Suprapubic skin (tissue), 4 donors: ENCODE results near the gene IQGAP2. TPM values are rescaled to one million over a fixed set of nuclear protein-coding genes. Genes with fewer than 3 reads are reported as not detected.
"Not testable (repeated sequence)": the region's sequence is repeated elsewhere in the genome, so short reads cannot be mapped to it uniquely, and the experiment has no call there.

Experiments used
- DNase-seq, 2 donors: peaks; one replicate each; pipeline ENCODE4 v3.0.0-alpha.2; 2019; ENCODE audit warnings: low spot score in 2 of 2
- H3K27ac ChIP-seq: fragments of 200-600 bp; sonication (generic); one replicate; pipeline ENCODE4 v1.5.1; 2019
- H3K27me3 ChIP-seq: fragments of 200-600 bp; sonication (generic); one replicate; pipeline ENCODE4 v1.5.1; 2019
- H3K36me3 ChIP-seq: fragments of 200-600 bp; sonication (generic); one replicate; pipeline ENCODE4 v1.5.1; 2019
- H3K4me1 ChIP-seq: fragments of 200-600 bp; sonication (generic); one replicate; pipeline ENCODE4 v1.5.1; 2019
- H3K4me3 ChIP-seq: fragments of 200-600 bp; sonication (generic); one replicate; pipeline ENCODE4 v1.5.1; 2019; ENCODE audit warnings: mild to moderate bottlenecking
- H3K9me3 ChIP-seq: fragments of 200-600 bp; sonication (generic); one replicate; pipeline ENCODE4 v1.5.1; 2019
- EP300 ChIP-seq: sonication (generic); formaldehyde crosslinking; IDR thresholded peaks from one replicate; pipeline ENCODE4 v1.6.1; 2017; ENCODE audit warnings: antibody characterized with exemption
- POLR2A ChIP-seq, 2 donors: fragments of 450-650 bp; IDR thresholded peaks; one replicate each; pipeline ENCODE4 v1.6.1; 2017; ENCODE audit warnings: antibody characterized with exemption in 2 of 2, mild to moderate bottlenecking in 2 of 2, moderate library complexity in 2 of 2
- POLR2AphosphoS5 ChIP-seq, 3 donors: sonication (generic); formaldehyde crosslinking; IDR thresholded peaks; one replicate each; pipeline ENCODE4 v1.6.1; 2017; ENCODE audit warnings: antibody characterized with exemption in 3 of 3
- WGBS: methylation state at CpG from one replicate; pipeline ENCODE4 v1.1.5; 2018; 5-methylcytosine and 5-hydroxymethylcytosine counted together
- total RNA-seq, 4 donors: library from RNA; depleted of rRNA; stranded (reverse); fragments of >200 nt; gene quantifications; one replicate each; pipeline ENCODE4 v1.1.0, GENCODE V29; 2016
- TF ChIP-seq, protein P1 (sequence below), 2 donors: fragments of 200-600 bp in 1 of 2; fragments of 450-650 bp in 1 of 2; sonication (generic) in 1 of 2; IDR thresholded peaks; one replicate each; pipeline ENCODE4 v1.5.1; 2016 to 2019; ENCODE audit warnings: antibody characterized with exemption in 2 of 2, mild to moderate bottlenecking in 1 of 2, moderate library complexity in 1 of 2

The IQGAP2 gene
- total RNA-seq, 4 donors from 2014 or later: 10.1 to 49.0 (median 12.8) TPM

GRCh38 chr5:76733049-76733417 lies 329.9 kb downstream of the IQGAP2 start:
- WGBS: 91% methylated on average over 13 of the region's 13 CpGs
- H3K4me1 ChIP-seq: peaks cover 4% of the 10 kb centered on the region
- H3K27me3 ChIP-seq: no peaks in the 10 kb centered on the region
- no peaks in the 10 kb centered on the region for H3K9me3 ChIP-seq
- no peak for DNase-seq
- H3K4me3 ChIP-seq: no peak overlapping the region
- no peak overlapping the region for H3K27ac ChIP-seq
- H3K36me3 ChIP-seq: peaks cover 12% of the 10 kb centered on the region
- no peak for TF ChIP-seq POLR2AphosphoS5 (IDR thresholded peaks at IDR 0.05)
- TF ChIP-seq, protein P1, sequence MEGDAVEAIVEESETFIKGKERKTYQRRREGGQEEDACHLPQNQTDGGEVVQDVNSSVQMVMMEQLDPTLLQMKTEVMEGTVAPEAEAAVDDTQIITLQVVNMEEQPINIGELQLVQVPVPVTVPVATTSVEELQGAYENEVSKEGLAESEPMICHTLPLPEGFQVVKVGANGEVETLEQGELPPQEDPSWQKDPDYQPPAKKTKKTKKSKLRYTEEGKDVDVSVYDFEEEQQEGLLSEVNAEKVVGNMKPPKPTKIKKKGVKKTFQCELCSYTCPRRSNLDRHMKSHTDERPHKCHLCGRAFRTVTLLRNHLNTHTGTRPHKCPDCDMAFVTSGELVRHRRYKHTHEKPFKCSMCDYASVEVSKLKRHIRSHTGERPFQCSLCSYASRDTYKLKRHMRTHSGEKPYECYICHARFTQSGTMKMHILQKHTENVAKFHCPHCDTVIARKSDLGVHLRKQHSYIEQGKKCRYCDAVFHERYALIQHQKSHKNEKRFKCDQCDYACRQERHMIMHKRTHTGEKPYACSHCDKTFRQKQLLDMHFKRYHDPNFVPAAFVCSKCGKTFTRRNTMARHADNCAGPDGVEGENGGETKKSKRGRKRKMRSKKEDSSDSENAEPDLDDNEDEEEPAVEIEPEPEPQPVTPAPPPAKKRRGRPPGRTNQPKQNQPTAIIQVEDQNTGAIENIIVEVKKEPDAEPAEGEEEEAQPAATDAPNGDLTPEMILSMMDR (IDR thresholded peaks at IDR 0.05): no peak
- TF ChIP-seq POLR2A (IDR thresholded peaks at IDR 0.05): no peak

GRCh38 chr5:76735762-76736545 lies 332.9 kb downstream of the IQGAP2 start:
- no peak for DNase-seq
- no peak overlapping the region for H3K4me3 ChIP-seq
- no peaks in the 10 kb centered on the region for H3K27me3 ChIP-seq
- H3K4me1 ChIP-seq: peaks cover 4% of the 10 kb centered on the region
- H3K36me3 ChIP-seq: peaks cover 12% of the 10 kb centered on the region
- 51% methylated on average over 4 of the region's 4 CpGs for WGBS
- H3K9me3 ChIP-seq: no peaks in the 10 kb centered on the region
- no peak for TF ChIP-seq EP300
- no peak for TF ChIP-seq POLR2A (IDR thresholded peaks at IDR 0.05)
- TF ChIP-seq, protein P1 (IDR thresholded peaks at IDR 0.05): no peak
- no peak for TF ChIP-seq POLR2AphosphoS5 (IDR thresholded peaks at IDR 0.05)
- H3K27ac ChIP-seq: no peak overlapping the region

DNA sequence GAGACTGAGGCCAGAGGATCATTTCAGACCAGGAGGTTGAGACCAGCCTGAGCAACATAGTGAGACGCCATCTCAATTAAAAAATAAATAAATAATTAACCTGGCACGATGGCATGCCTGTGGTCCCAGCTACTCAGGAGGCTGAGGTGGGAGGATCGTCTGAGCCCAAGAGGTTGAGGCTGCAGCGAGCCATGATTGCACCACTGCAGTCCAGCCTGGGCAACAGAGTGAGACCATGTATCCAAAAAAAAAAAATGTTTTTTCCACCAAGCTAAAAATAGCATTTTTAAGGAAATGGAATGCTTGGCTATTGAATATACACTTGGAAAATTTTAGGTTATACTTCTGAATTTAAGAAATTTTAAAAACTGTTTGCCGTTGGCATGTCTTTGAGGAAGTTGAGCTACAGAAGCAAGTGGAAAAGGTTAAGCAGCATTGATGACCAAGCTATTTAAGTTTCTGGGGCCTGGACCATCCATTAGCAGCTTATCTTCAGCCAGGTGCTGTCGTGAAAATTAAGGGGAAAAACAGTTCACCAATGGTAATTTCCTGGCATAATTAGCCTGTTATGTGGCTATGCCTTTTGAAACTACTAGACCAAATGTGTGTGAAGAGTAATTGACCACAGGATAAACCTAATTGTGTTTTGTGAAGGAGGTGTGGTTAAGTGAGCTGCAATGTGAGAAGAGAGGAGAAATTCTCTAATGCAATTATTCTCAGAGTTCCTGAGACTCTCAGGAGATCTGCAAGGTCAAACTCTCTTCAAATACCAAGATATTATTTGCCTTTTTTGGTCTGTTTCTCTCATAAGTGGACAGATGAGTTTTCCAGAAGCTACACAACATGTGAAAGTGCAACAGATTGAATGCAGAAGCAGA lies 333.8 kb downstream of the IQGAP2 start:
- no peaks in the 10 kb centered on the region for H3K27me3 ChIP-seq
- no peak overlapping the region for H3K4me3 ChIP-seq
- no peak overlapping the region for H3K27ac ChIP-seq
- 82% methylated on average over 6 of the region's 6 CpGs for WGBS
- peaks cover 4% of the 10 kb centered on the region for H3K4me1 ChIP-seq
- no peak for DNase-seq
- H3K36me3 ChIP-seq: peaks cover 12% of the 10 kb centered on the region
- H3K9me3 ChIP-seq: no peaks in the 10 kb centered on the region
- TF ChIP-seq POLR2A (IDR thresholded peaks at IDR 0.05): no peak

GRCh38 chr5:76737846-76738245 lies 334.8 kb downstream of the IQGAP2 start:
- Histone ChIP-seq H3K27me3 (no peaks in the 10 kb centered on the region), H3K36me3 (peaks cover 5% of the 10 kb centered on the region), H3K4me1 (peaks cover 4% of the 10 kb centered on the region), H3K27ac (no peak overlapping the region), H3K4me3 (no peak overlapping the region), H3K9me3 (no peaks in the 10 kb centered on the region)
- DNase-seq: no peak
- 86% methylated on average over 5 of the region's 5 CpGs for WGBS
- no peak for TF ChIP-seq POLR2AphosphoS5 (IDR thresholded peaks at IDR 0.05)

DNA sequence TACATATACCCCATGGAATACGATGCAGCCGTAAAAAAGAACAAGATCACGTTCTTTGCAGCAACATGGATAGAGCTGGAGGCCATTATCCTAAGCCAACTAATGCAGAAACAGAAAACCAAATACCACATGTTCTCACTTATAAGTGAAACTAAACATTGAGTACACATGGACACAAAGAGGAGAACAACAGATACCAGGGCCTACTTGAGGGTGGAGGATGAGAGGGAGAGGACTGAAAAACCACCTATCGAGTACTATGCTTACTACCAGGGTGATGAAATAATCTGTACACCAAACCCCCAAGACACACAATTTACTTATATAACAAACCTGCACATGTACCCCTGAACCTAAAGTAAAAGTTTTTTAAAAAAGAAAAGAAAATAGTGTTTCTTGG lies 338.4 kb downstream of the IQGAP2 start:
- WGBS: 97% methylated on average over 4 of the region's 4 CpGs
- H3K36me3 ChIP-seq, H3K4me3 ChIP-seq, H3K27me3 ChIP-seq, DNase-seq, H3K27ac ChIP-seq, H3K9me3 ChIP-seq, H3K4me1 ChIP-seq: not testable (repeated sequence)

GRCh38 chr5:76742583-76742982 lies 339.5 kb downstream of the IQGAP2 start:
- WGBS: 92% methylated on average over 4 of the region's 4 CpGs
- no peak for DNase-seq
- TF ChIP-seq POLR2AphosphoS5 (IDR thresholded peaks at IDR 0.05) (no peak), EP300 (no peak), POLR2A (IDR thresholded peaks at IDR 0.05) (no peak)
- TF ChIP-seq, protein P1 (IDR thresholded peaks at IDR 0.05): no peak

More at GRCh38 chr5:76742583-76742982, 339.5 kb downstream of the IQGAP2 start:
- H3K4me3 ChIP-seq: no peak overlapping the region
- H3K27me3 ChIP-seq: no peaks in the 10 kb centered on the region
- no peak overlapping the region for H3K27ac ChIP-seq
- H3K9me3 ChIP-seq: no peaks in the 10 kb centered on the region
- no peaks in the 10 kb centered on the region for H3K36me3 ChIP-seq
- no peaks in the 10 kb centered on the region for H3K4me1 ChIP-seq
